NT2/D1 (cell line): ENCODE data around the gene MC1R.

Source experiments
- DNase-seq: peaks from one replicate; pipeline ENCODE4 v3.0.0-alpha.2; 2011; ENCODE audit warnings: low read depth, low spot score
- H3K27me3 ChIP-seq: 2 replicates; pipeline ENCODE4 v1.6.0; 2011; ENCODE audit warnings: mild to moderate bottlenecking; ENCODE audit not compliant: insufficient read length, insufficient read depth
- H3K36me3 ChIP-seq: 2 replicates; pipeline ENCODE4 v1.6.1; 2011; ENCODE audit warnings: mild to moderate bottlenecking, low read length, mixed read lengths; ENCODE audit not compliant: insufficient read depth, insufficient read length
- H3K4me1 ChIP-seq: 2 replicates; pipeline ENCODE4 v1.5.1; 2011; ENCODE audit not compliant: insufficient read depth, insufficient read length
- H3K4me3 ChIP-seq: 2 replicates; pipeline ENCODE4 v1.5.1; 2011; ENCODE audit warnings: low read depth; ENCODE audit not compliant: insufficient read length
- H3K9ac ChIP-seq: 2 replicates; pipeline ENCODE4 v1.6.0; 2011; ENCODE audit warnings: low read depth; ENCODE audit not compliant: insufficient read length
- H3K9me3 ChIP-seq: 2 replicates; pipeline ENCODE4 v1.5.1; 2011; ENCODE audit warnings: mild to moderate bottlenecking, low read length; ENCODE audit not compliant: insufficient read depth
- YY1 ChIP-seq: IDR thresholded peaks from 2 replicates; pipeline ENCODE4 v1.6.1; 2011; ENCODE audit not compliant: insufficient read length, insufficient read depth

MC1R gene

GRCh38 chr16:89969741-89970410 lies 51.2 kb downstream of the MC1R start:
- no peak overlapping the region for H3K4me3 ChIP-seq
- no peaks in the 10 kb centered on the region for H3K4me1 ChIP-seq
- no peak overlapping the region for H3K9ac ChIP-seq
- H3K27me3 ChIP-seq, result no peaks in the 10 kb centered on the region
- H3K9me3 ChIP-seq, result peaks cover 27% of the 10 kb centered on the region; the same call in 1 of the 2 replicates
- H3K36me3 ChIP-seq, result peaks cover 45% of the 10 kb centered on the region
- DNase-seq, result no peak
- no peak for TF ChIP-seq YY1
